GM18909 (cell line): ENCODE data around the gene RHBDD1.

ENCODE experiments used
- ATAC-seq: cut with Tn5 transposase; IDR thresholded peaks from one replicate; pipeline ENCODE4 v1.9.1; 2021; ENCODE audit warnings: mild to moderate bottlenecking; ENCODE audit not compliant: unreplicated experiment, poor library complexity

Gene RHBDD1

DNA sequence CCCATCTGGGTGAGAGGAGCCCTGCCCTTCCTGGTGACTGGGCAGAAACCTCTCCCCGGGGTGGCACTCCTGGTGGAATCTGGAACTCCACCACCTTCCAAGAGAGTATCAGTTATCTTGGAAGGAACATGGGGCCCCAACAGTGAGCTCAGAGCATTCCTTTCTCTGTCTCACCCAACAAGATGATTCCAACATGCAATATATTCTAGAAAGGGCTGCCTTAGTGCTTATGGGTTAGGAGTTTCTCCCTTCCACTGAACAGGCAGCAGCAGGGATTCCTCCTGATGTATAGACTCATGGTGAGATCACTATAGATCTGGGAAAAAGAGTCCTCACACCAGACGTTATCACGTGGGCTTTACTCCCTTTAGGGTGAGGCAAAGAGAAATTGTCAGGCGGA lies 181.0 kb downstream of the RHBDD1 start:
- no peak for ATAC-seq

DNA sequence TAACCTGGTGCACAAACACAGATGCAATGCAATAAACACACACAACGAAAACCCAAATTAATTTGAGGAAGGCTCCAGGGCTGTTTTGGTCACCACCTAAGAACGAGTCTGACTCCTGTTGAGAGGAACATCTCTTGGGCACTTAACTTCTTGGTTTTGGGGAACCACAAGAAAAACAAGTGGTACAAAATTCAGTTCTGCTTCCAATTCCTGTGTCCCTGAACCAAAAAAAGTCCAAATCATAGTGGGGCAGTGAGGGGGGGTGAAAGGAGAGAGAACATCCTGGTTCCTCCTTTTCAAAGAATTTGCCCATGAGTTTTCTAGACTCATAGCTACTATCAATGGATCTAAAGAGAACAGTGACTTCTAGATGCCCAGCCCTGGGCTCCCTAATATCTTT lies 184.6 kb downstream of the RHBDD1 start:
- ATAC-seq: no peak

DNA sequence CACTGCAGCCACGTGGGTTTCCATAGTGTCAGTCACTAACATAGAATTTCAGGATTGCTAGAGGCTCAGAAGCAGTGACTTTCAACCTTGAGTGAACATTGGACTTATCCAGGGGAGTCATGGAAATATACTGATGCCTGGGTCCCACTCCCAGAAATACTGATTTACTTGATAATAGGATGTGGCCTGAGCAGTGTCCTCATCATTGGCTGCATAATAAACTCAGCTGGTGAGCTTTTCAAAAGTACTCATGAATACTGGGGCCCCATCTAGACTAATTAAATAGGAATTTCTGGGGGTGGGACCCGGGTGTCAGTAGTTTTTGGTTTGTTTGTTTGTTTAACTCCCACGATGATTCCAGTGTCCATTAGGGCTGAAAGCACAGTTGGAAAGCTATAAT lies 186.8 kb downstream of the RHBDD1 start:
- no peak for ATAC-seq

DNA sequence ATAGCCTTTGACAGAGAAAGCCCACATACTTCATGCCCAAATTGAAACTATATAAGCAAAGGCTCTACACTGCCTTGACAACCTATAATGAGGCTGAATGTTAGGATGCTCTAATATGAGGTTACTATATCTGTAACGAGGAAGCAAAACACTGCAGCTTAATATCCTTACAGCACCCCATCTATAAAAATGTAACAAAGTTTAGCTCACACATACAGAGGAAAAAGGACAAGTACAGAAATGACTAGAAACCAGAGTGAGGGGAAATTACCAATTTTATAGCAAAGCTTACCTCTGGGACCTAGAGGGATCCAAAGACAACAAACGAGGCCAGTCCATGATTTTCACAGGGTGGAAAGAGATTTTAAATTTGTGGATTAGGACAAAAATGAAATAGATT lies 189.7 kb downstream of the RHBDD1 start:
- ATAC-seq: peak; percentile 64

DNA sequence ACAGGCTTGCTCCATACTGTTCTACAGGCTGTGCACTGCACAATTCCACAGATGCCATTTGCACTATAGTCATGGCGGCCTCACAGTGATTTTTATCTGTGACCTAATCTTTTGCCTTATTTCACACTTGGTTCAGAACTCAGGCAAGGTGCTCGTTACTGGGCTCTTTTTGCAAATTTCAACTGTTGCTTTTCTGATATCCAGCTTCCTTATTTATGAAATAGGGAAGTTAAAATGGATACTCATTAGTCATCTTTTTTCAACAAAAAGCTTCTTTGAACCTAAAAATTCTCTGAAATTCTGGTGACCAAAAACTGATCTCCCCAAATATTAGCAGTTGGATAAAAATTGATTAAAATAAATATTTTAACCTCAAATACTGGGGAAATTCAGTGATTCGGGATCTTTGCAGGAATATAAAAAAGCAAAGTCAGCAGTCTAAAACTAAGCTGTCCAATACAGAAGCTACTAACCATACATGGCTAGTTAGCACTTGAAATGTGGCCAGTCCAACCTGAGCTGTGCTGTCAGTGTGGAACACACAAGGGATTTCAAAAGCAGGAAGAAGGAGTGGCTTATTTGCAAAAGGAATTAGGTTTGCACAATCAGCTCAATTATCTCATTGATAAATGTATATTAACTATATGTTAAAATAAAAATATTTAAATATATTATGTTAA lies 193.7 kb downstream of the RHBDD1 start:
- no peak for ATAC-seq

DNA sequence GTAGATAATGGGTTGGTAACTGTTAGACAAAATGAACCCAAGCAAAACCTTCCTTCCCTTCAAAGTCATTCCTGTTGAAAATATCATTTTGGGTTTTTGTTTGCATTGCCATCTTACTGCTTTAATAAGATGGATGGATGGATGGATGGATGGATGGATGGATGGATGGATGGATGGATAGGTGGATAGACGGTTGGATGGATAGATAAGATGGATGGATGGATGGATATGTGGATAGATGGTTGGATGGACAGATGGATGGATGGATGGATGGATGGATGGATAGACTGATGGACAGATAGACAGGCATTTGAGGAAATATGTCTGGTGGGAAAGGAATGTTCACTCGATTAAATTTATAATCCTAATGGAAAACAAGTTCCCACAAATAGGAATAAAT lies 194.9 kb downstream of the RHBDD1 start:
- no peak for ATAC-seq

DNA sequence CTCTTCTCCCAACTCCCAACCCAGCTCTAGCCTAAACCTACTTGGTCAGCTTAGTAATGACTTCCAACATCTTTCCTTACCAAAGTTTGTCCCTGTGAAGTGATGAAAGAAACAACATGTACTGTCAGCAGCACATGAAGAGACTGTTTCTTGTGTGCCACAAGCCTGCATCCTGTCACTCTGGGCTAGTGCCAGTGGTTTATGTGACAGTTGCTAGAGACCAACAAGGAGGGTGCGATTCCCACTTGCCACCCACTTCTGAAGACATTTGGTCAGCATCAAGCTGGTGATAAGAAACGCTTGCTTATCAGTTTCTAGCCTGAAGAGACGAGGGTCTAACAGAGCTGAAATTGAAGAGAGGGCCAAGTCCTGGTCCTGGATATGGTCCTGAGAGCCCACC lies 195.5 kb downstream of the RHBDD1 start:
- no peak for ATAC-seq

DNA sequence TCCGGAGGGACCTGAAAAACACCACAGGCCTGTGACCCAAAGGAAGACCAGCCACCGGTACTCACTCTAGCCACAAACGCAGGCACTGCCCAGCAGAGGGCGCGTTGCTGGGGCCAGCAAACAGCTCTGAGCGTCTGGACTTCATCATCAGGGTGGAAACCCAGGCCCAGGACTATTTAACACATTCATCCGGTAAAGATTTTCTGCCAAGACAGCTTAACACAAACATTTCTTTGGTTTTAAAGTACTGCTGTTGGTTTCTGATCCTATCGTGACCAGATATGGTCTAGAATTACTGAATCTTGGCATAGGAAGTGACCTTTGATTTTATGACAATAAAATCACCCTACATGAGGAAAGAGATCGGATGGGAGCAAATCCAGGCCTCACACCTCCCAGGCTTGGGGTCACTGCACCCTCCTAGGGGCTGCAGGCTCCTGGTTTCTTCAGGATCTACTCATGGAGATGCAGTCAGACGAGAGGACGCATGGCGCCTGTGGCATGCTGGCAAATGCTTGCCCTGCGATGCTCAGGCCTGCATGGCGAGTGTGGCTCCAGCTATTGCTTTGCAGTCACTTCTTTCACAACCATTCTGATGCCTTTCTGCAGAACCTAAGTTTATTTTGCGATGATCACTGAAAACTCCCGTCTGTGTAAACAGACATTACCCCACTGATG lies 197.8 kb downstream of the RHBDD1 start:
- ATAC-seq: peak; percentile 89

DNA sequence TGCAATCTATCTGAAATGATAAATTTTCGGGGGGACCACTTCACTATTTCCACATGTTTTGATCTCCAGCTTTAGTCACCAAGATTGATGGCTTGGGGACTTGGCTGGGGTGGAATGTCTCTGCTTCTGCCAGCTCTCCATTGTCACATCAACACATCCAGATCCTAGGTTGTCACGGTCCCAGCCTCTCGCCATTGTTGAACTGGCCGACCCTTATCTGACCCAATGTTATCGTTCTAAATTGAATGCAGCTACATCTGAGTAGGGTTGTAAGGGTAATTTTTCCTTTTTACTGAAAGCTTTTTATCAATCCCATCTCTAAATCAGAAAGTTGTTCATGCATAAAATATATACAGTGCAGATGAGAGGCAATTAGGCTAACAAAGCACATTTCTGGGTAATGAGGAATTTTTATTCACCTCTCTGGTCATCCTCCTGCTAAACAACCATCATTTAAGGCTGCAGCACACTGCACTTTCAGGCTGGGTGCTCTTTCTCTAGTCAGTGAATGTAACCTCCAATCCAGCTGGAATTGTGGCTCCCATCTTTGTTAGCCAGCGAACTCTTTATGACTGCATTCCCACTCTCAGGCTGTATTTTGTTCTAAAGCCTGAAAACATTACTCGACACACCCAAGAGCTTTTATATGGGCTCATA lies 200.0 kb downstream of the RHBDD1 start:
- no peak for ATAC-seq

DNA sequence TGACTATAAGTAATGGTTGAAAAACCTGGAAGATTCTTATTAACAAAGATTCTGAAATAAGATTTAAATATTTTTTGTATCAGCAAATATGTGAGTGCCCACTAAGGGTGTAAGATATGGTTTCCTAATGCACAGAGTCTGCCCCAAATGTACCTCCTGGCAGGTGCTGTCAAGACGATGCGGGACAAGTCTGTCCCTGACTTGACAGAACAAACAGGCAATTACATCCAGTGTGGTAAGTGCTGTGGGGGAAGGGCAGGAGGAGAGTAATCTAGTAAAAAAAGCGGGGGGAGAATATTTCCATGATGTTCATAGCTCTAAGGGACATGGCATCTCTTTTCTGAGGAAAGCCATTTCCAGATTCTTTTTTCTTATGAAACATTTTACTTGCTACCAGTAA lies 200.7 kb downstream of the RHBDD1 start:
- ATAC-seq: no peak

DNA sequence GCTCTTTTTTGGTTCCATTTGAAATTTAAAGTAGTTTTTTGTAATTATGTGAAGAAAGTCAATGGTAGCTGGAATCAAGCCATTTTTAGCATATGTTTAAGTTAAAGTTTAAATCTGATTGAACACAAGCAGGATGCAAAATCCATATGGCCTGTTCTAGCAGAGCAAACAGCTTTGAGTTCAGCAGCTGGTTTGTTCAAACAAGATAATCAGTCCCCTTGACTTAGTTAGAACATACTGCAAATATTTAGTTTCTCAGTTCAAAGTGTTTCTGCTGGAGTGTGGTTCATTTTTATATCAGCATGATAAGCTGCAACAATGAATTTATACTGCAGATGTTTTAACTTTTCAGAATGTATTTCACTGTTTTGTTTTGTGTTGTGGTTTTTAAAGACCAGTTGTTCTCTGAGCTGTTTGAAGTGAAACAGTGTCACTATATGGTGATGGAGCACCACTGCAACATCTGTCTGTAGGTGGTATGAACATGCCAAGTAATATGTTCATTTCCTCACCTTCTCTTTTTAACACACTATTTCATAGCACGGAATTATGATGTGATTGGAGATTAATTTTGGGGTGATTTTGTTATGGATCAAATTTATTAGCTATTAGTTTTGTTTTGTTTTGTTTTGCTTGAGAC lies 202.8 kb downstream of the RHBDD1 start:
- ATAC-seq: no peak

DNA sequence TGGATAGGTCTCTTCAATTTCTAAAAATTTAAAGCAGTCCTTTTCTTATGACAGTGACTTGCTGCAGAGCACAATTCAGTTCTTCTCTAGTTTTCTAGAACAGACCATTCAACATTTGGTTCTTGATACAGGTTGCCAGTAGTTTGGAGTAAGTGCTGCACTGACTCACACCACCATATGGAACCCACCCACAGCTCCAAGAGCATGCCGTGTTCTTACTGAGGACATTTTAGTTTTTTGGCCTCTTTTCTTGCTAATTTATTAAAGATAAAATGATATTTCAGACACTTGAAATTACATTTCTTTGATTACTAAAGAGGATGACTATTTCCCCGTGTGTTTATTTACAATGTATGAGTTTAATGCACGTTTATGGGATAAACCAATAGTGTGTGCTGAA lies 208.1 kb downstream of the RHBDD1 start:
- no peak for ATAC-seq
